Keratinocyte (primary cell): ENCODE data around the gene DISP2.

ENCODE experiments used
- EZH2 ChIP-seq: IDR thresholded peaks from one replicate; pipeline ENCODE4 v1.6.1; 2012; ENCODE audit warnings: inconsistent platforms, mild to moderate bottlenecking, low read length, moderate library complexity
- TF ChIP-seq, protein P1 (sequence below), 3 experiments: IDR thresholded peaks in 1 of 3; conservative IDR thresholded peaks in 1 of 3; optimal IDR thresholded peaks in 1 of 3; 2 replicates in 2 of 3; 3 replicates in 1 of 3; pipeline versions ENCODE3 to v1.5.1; 2011; ENCODE audit warnings: low read length in 3 of 3, mild to moderate bottlenecking in 3 of 3, moderate library complexity in 2 of 3, control low read depth in 1 of 3, inconsistent platforms in 1 of 3; ENCODE audit not compliant: insufficient read depth in 2 of 3; ENCODE audit errors: extremely low read depth in 1 of 3

DNA sequence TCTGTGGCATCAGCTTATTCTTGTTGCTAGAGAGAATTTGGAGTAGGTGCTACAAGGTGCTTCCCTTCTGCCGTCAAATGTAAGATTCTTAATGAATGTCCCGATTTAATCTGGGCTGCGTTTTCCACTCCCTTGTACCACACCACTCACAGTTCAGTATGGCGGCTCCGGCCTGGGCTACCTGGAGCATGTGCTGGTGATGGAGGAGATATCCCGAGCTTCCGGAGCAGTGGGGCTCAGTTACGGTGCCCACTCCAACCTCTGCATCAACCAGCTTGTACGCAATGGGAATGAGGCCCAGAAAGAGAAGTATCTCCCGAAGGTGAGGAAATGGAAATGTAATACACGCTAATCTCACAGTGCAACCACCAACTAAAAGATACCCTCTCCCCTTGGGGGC lies 52.5 kb downstream of the DISP2 start:
- TF ChIP-seq, protein P1, sequence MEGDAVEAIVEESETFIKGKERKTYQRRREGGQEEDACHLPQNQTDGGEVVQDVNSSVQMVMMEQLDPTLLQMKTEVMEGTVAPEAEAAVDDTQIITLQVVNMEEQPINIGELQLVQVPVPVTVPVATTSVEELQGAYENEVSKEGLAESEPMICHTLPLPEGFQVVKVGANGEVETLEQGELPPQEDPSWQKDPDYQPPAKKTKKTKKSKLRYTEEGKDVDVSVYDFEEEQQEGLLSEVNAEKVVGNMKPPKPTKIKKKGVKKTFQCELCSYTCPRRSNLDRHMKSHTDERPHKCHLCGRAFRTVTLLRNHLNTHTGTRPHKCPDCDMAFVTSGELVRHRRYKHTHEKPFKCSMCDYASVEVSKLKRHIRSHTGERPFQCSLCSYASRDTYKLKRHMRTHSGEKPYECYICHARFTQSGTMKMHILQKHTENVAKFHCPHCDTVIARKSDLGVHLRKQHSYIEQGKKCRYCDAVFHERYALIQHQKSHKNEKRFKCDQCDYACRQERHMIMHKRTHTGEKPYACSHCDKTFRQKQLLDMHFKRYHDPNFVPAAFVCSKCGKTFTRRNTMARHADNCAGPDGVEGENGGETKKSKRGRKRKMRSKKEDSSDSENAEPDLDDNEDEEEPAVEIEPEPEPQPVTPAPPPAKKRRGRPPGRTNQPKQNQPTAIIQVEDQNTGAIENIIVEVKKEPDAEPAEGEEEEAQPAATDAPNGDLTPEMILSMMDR (optimal IDR thresholded peaks at IDR 0.05 in 1 of 3, IDR thresholded peaks at IDR 0.05 in 1 of 3, conservative IDR thresholded peaks at IDR 0.05 in 1 of 3; ENCODE audit: extremely low read depth in 1 of 3, insufficient read depth in 2 of 3, low read length in 3 of 3), result no peak
- TF ChIP-seq EZH2, result no peak
